GM23338 (cell line): ENCODE measurements around the gene BRPF3. TPM values are rescaled to one million over a fixed set of nuclear protein-coding genes. Genes with fewer than 3 reads are reported as not detected.

Experiments
- ATAC-seq: fragments of 200-7000 bp; cut with Tn5 transposase; 3 replicates; pipeline ENCODE4 v1.9.1; 2020
- DNase-seq: peaks from one replicate; pipeline ENCODE4 v3.0.0-alpha.2; 2015; ENCODE audit warnings: low spot score
- H2AFZ ChIP-seq: fragments of 200-600 bp; sonication (generic); 2 replicates; pipeline ENCODE4 v1.8.0; 2016; ENCODE audit warnings: antibody characterized with exemption, mild to moderate bottlenecking, moderate library complexity
- H3F3A ChIP-seq: fragments of 200-600 bp; sonication (generic); replicated peaks from 2 replicates; pipeline ENCODE4 v1.8.0; 2017; ENCODE audit warnings: antibody characterized with exemption, mixed run types, low read depth
- H3K27ac ChIP-seq: fragments of 200-600 bp; sonication (generic); 2 replicates; pipeline ENCODE4 v1.6.1; 2016; ENCODE audit warnings: low read depth
- H3K27me3 ChIP-seq: fragments of 200-600 bp; sonication (generic); 2 replicates; pipeline ENCODE4 v1.8.0; 2016; ENCODE audit warnings: mild to moderate bottlenecking, mixed run types, moderate library complexity; ENCODE audit not compliant: insufficient read depth
- H3K36me3 ChIP-seq: fragments of 200-600 bp; sonication (generic); 2 replicates; pipeline ENCODE4 v1.8.0; 2016; ENCODE audit warnings: mild to moderate bottlenecking; ENCODE audit not compliant: insufficient read depth
- H3K4me1 ChIP-seq: fragments of 200-600 bp; sonication (generic); 2 replicates; pipeline ENCODE4 v1.8.0; 2016; ENCODE audit warnings: mild to moderate bottlenecking, moderate library complexity; ENCODE audit not compliant: insufficient read depth
- H3K4me2 ChIP-seq: fragments of 200-600 bp; sonication (generic); 2 replicates; pipeline ENCODE4 v1.7.1; 2017; ENCODE audit warnings: mixed run types
- H3K4me3 ChIP-seq: fragments of 200-600 bp; sonication (generic); 2 replicates; pipeline ENCODE4 v1.6.1; 2016; ENCODE audit warnings: mixed run types
- H3K79me2 ChIP-seq: fragments of 200-600 bp; sonication (generic); replicated peaks from 2 replicates; pipeline ENCODE4 v1.8.0; 2017; ENCODE audit warnings: mild to moderate bottlenecking; ENCODE audit not compliant: insufficient read depth
- H3K9me2 ChIP-seq: fragments of 200-600 bp; sonication (generic); 2 replicates; pipeline ENCODE4 v1.8.0; 2017; ENCODE audit not compliant: insufficient read depth
- H4K20me1 ChIP-seq: fragments of 200-600 bp; sonication (generic); replicated peaks from 2 replicates; pipeline ENCODE4 v1.8.0; 2017; ENCODE audit warnings: mild to moderate bottlenecking; ENCODE audit not compliant: insufficient read depth
- H3K27ac Mint-ChIP-seq: 2 replicates; pipeline ENCODE4 v1.8.0; 2020; ENCODE audit warnings: inconsistent platforms, mild to moderate bottlenecking, moderate library complexity, mixed read lengths
- H3K27me3 Mint-ChIP-seq: 3 replicates; pipeline ENCODE4 v1.8.0; 2022; ENCODE audit warnings: low read depth, mild to moderate bottlenecking, moderate library complexity, mixed read lengths, inconsistent platforms; ENCODE audit not compliant: insufficient read depth, poor library complexity
- H3K36me3 Mint-ChIP-seq: 3 replicates; pipeline ENCODE4 v1.8.0; 2021; ENCODE audit warnings: low read depth, mild to moderate bottlenecking, inconsistent platforms, moderate library complexity, mixed read lengths
- H3K4me1 Mint-ChIP-seq: 3 replicates; pipeline ENCODE4 v1.8.0; 2020; ENCODE audit warnings: mild to moderate bottlenecking, inconsistent platforms, mixed read lengths
- H3K4me3 Mint-ChIP-seq: 3 replicates; pipeline ENCODE4 v1.8.0; 2021; ENCODE audit warnings: moderate library complexity, mild to moderate bottlenecking, inconsistent platforms, mixed read lengths
- H3K9me3 Mint-ChIP-seq: 3 replicates; pipeline ENCODE4 v1.8.0; 2020; ENCODE audit warnings: moderate library complexity, mild to moderate bottlenecking, inconsistent platforms, mixed read lengths
- CREB1 ChIP-seq: fragments of 250-450 bp; sonication (Bioruptor Pico); IDR thresholded peaks from 2 replicates; pipeline ENCODE4 v1.5.0; 2020; ENCODE audit warnings: low read depth, mild to moderate bottlenecking, moderate library complexity
- EZH2 ChIP-seq: fragments of 200-600 bp; sonication (generic); IDR thresholded peaks from one replicate; pipeline ENCODE4 v1.8.0; 2017; ENCODE audit warnings: antibody characterized with exemption, mild to moderate bottlenecking, low read depth; ENCODE audit not compliant: unreplicated experiment
- EZH2phosphoT487 ChIP-seq: fragments of 200-600 bp; sonication (generic); IDR thresholded peaks from one replicate; pipeline ENCODE4 v1.8.1; 2018; ENCODE audit warnings: antibody characterized with exemption; ENCODE audit not compliant: unreplicated experiment
- JUNB ChIP-seq: IDR thresholded peaks from one replicate; pipeline ENCODE4 v1.6.1; 2016; ENCODE audit warnings: antibody characterized with exemption; ENCODE audit not compliant: unreplicated experiment
- STAT1 ChIP-seq: IDR thresholded peaks from one replicate; pipeline ENCODE4 v1.6.1; 2016; ENCODE audit warnings: antibody characterized with exemption; ENCODE audit not compliant: unreplicated experiment
- ZNF114 ChIP-seq: fragments of 250-450 bp; sonication (Bioruptor Pico); IDR thresholded peaks from 2 replicates; pipeline ENCODE4 v1.5.0; 2020; ENCODE audit warnings: mild to moderate bottlenecking, moderate library complexity
- ZNF331 ChIP-seq: fragments of 250-450 bp; sonication (Bioruptor Pico); IDR thresholded peaks from 2 replicates; pipeline ENCODE4 v1.5.0; 2020; ENCODE audit warnings: low read depth, mild to moderate bottlenecking, moderate library complexity
- polyA plus RNA-seq: library from polyadenylated mRNA; unstranded; fragments of >200 nt; fragmentation: Nextera tagmentation; extraction: Ambion mirVana; gene quantifications from 2 replicates; pipeline ENCODE4 v1.2.1, GENCODE V29; 2016
- total RNA-seq: library from RNA; depleted of rRNA; stranded (reverse); fragments of >200 nt; shearing (Covaris generic); gene quantifications from 2 replicates; pipeline ENCODE4 v1.2.3, GENCODE V29; 2014
- TF ChIP-seq, protein P1 (sequence below): IDR thresholded peaks from 2 replicates; pipeline ENCODE4 v1.6.1; 2016; ENCODE audit warnings: antibody characterized with exemption
- TF ChIP-seq, protein P2 (sequence below): fragments of 250-450 bp; sonication (Bioruptor Pico); IDR thresholded peaks from 2 replicates; pipeline ENCODE4 v1.5.0; 2020; ENCODE audit warnings: mild to moderate bottlenecking, moderate library complexity

Gene BRPF3
- total and polyA plus RNA-seq, 2 experiments from 2014 or later: 11.8 to 33.2 TPM

DNA sequence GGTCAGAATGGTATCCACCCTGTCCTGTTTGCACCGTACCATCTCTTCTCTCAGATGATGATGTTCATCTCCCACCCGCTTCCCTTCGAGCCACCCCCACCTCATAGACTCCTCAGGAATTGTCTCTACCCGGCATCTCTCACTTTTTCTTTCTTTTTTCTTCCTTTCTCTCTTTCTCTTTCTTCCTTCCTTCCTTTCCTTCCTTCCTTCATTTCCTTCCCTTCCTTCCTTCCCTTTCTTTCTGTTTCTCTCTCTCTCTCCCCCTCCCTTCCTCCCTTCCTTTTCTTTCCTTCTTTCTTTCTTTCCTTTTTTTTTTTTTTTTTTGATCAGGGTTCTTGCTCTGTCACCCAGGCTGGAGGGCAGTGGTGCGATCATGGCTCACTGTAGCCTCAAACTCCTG lies 45.6 kb downstream of the BRPF3 start:
- no peaks in the 10 kb centered on the region for H3K36me3 Mint-ChIP-seq
- Histone ChIP-seq H2AFZ (no peak overlapping the region), H3F3A (0 out of 2 replicates have a peak, but pooled peaks cover 3% of the 10 kb centered on the region), H3K4me3 (no peak overlapping the region), H3K9me2 (no peaks in the 10 kb centered on the region), H3K27me3 (no peaks in the 10 kb centered on the region), H3K27ac (no peak overlapping the region), H3K36me3 (no peaks in the 10 kb centered on the region), H3K79me2 (no peaks in the 10 kb centered on the region), H3K4me1 (peaks cover 22% of the 10 kb centered on the region), H4K20me1 (no peaks in the 10 kb centered on the region), H3K4me2 (no peak overlapping the region)
- peaks cover 3% of the 10 kb centered on the region for H3K27me3 Mint-ChIP-seq
- TF ChIP-seq EZH2phosphoT487 (no peak), EZH2 (no peak), CREB1 (CRISPR knock-in tag) (no peak), STAT1 (no peak), JUNB (no peak), ZNF331 (CRISPR knock-in tag) (no peak), ZNF114 (CRISPR knock-in tag) (no peak)
- TF ChIP-seq, protein P1, sequence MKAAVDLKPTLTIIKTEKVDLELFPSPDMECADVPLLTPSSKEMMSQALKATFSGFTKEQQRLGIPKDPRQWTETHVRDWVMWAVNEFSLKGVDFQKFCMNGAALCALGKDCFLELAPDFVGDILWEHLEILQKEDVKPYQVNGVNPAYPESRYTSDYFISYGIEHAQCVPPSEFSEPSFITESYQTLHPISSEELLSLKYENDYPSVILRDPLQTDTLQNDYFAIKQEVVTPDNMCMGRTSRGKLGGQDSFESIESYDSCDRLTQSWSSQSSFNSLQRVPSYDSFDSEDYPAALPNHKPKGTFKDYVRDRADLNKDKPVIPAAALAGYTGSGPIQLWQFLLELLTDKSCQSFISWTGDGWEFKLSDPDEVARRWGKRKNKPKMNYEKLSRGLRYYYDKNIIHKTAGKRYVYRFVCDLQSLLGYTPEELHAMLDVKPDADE: no peak
- TF ChIP-seq, protein P2, sequence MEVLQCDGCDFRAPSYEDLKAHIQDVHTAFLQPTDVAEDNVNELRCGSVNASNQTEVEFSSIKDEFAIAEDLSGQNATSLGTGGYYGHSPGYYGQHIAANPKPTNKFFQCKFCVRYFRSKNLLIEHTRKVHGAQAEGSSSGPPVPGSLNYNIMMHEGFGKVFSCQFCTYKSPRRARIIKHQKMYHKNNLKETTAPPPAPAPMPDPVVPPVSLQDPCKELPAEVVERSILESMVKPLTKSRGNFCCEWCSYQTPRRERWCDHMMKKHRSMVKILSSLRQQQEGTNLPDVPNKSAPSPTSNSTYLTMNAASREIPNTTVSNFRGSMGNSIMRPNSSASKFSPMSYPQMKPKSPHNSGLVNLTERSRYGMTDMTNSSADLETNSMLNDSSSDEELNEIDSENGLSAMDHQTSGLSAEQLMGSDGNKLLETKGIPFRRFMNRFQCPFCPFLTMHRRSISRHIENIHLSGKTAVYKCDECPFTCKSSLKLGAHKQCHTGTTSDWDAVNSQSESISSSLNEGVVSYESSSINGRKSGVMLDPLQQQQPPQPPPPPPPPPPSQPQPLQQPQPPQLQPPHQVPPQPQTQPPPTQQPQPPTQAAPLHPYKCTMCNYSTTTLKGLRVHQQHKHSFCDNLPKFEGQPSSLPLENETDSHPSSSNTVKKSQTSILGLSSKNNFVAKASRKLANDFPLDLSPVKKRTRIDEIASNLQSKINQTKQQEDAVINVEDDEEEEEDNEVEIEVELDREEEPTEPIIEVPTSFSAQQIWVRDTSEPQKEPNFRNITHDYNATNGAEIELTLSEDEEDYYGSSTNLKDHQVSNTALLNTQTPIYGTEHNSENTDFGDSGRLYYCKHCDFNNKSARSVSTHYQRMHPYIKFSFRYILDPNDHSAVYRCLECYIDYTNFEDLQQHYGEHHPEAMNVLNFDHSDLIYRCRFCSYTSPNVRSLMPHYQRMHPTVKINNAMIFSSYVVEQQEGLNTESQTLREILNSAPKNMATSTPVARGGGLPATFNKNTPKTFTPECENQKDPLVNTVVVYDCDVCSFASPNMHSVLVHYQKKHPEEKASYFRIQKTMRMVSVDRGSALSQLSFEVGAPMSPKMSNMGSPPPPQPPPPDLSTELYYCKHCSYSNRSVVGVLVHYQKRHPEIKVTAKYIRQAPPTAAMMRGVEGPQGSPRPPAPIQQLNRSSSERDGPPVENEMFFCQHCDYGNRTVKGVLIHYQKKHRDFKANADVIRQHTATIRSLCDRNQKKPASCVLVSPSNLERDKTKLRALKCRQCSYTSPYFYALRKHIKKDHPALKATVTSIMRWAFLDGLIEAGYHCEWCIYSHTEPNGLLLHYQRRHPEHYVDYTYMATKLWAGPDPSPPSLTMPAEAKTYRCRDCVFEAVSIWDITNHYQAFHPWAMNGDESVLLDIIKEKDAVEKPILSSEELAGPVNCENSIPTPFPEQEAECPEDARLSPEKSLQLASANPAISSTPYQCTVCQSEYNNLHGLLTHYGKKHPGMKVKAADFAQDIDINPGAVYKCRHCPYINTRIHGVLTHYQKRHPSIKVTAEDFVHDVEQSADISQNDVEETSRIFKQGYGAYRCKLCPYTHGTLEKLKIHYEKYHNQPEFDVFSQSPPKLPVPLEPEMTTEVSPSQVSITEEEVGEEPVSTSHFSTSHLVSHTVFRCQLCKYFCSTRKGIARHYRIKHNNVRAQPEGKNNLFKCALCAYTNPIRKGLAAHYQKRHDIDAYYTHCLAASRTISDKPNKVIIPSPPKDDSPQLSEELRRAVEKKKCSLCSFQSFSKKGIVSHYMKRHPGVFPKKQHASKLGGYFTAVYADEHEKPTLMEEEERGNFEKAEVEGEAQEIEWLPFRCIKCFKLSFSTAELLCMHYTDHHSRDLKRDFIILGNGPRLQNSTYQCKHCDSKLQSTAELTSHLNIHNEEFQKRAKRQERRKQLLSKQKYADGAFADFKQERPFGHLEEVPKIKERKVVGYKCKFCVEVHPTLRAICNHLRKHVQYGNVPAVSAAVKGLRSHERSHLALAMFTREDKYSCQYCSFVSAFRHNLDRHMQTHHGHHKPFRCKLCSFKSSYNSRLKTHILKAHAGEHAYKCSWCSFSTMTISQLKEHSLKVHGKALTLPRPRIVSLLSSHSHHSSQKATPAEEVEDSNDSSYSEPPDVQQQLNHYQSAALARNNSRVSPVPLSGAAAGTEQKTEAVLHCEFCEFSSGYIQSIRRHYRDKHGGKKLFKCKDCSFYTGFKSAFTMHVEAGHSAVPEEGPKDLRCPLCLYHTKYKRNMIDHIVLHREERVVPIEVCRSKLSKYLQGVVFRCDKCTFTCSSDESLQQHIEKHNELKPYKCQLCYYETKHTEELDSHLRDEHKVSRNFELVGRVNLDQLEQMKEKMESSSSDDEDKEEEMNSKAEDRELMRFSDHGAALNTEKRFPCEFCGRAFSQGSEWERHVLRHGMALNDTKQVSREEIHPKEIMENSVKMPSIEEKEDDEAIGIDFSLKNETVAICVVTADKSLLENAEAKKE: no peak
- no peak overlapping the region for H3K4me3 Mint-ChIP-seq
- ATAC-seq: no peak
- DNase-seq: no peak
- no peaks in the 10 kb centered on the region for H3K9me3 Mint-ChIP-seq
- no peak overlapping the region for H3K27ac Mint-ChIP-seq
- H3K4me1 Mint-ChIP-seq: peaks cover 43% of the 10 kb centered on the region
